H9 (cell line): Measurements from ENCODE around the gene PITRM1. TPM values are rescaled to one million over a fixed set of nuclear protein-coding genes. Genes with fewer than 3 reads are reported as not detected.

Source experiments
- DNase-seq: peaks from one replicate; pipeline ENCODE4 v3.0.0-alpha.2; 2017
- H2AFZ ChIP-seq: one replicate; pipeline ENCODE4 v1.6.1; 2013; ENCODE audit warnings: mild to moderate bottlenecking, low read length, control low read depth, moderate library complexity
- H2AK5ac ChIP-seq: 2 replicates; pipeline ENCODE4 v1.6.1; 2013; ENCODE audit warnings: low read length, control low read depth, mixed read lengths; ENCODE audit not compliant: insufficient read length
- H2BK120ac ChIP-seq: one replicate; pipeline ENCODE4 v1.6.1; 2013; ENCODE audit warnings: low read depth, mild to moderate bottlenecking, low read length, control low read depth, inconsistent platforms; ENCODE audit not compliant: poor library complexity, severe bottlenecking
- H2BK12ac ChIP-seq: 2 replicates; pipeline ENCODE4 v1.6.1; 2013; ENCODE audit warnings: low read length, control low read depth, mixed read lengths, low read depth; ENCODE audit not compliant: insufficient read length
- H2BK15ac ChIP-seq: 2 replicates; pipeline ENCODE4 v1.6.1; 2013; ENCODE audit warnings: low read depth, low read length, control low read depth
- H2BK20ac ChIP-seq: one replicate; pipeline ENCODE4 v1.6.1; 2013; ENCODE audit warnings: low read depth, mild to moderate bottlenecking, low read length, control low read depth, inconsistent platforms; ENCODE audit not compliant: poor library complexity, severe bottlenecking
- H2BK5ac ChIP-seq: 2 replicates; pipeline ENCODE4 v1.6.1; 2013; ENCODE audit warnings: low read length, control low read depth, mixed read lengths; ENCODE audit not compliant: insufficient read length
- H3K14ac ChIP-seq: 2 replicates; pipeline ENCODE4 v1.6.1; 2013; ENCODE audit warnings: low read length, control low read depth; ENCODE audit not compliant: insufficient read depth
- H3K18ac ChIP-seq: 2 replicates; pipeline ENCODE4 v1.6.1; 2013; ENCODE audit warnings: low read depth, mild to moderate bottlenecking, mixed read lengths, low read length, control low read depth; ENCODE audit not compliant: insufficient read length
- H3K23ac ChIP-seq: 2 replicates; pipeline ENCODE4 v1.6.1; 2013; ENCODE audit warnings: low read length, control low read depth, mixed read lengths, low read depth; ENCODE audit not compliant: insufficient read length
- H3K23me2 ChIP-seq: 2 replicates; pipeline ENCODE4 v1.6.1; 2013; ENCODE audit warnings: low read depth, mild to moderate bottlenecking, mixed read lengths, low read length, control low read depth; ENCODE audit not compliant: insufficient read length, poor library complexity, severe bottlenecking
- H3K27ac ChIP-seq: 2 replicates; pipeline ENCODE4 v1.5.1; 2013; ENCODE audit warnings: low read length, control low read depth, mixed read lengths, low read depth; ENCODE audit not compliant: insufficient read length
- H3K27me3 ChIP-seq: 2 replicates; pipeline ENCODE4 v1.6.1; 2013; ENCODE audit warnings: low read length, control low read depth, inconsistent platforms; ENCODE audit not compliant: insufficient read depth
- H3K4ac ChIP-seq: 2 replicates; pipeline ENCODE4 v1.6.1; 2013; ENCODE audit warnings: low read depth, mild to moderate bottlenecking, control low read depth, inconsistent platforms, low read length, moderate library complexity
- H3K4me1 ChIP-seq: 2 replicates; pipeline ENCODE4 v1.6.1; 2013; ENCODE audit warnings: low read length, control low read depth, inconsistent platforms; ENCODE audit not compliant: insufficient read depth
- H3K4me2 ChIP-seq: 2 replicates; pipeline ENCODE4 v1.6.1; 2013; ENCODE audit warnings: low read length, control low read depth, mixed read lengths; ENCODE audit not compliant: insufficient read length, insufficient read depth
- H3K56ac ChIP-seq: 2 replicates; pipeline ENCODE4 v1.6.1; 2013; ENCODE audit warnings: low read depth, mild to moderate bottlenecking, mixed read lengths, low read length, control low read depth; ENCODE audit not compliant: insufficient read length
- H3K79me1 ChIP-seq: 2 replicates; pipeline ENCODE4 v1.6.1; 2013; ENCODE audit warnings: low read depth, mild to moderate bottlenecking, moderate library complexity, low read length, control low read depth, inconsistent platforms; ENCODE audit not compliant: insufficient read depth, poor library complexity, severe bottlenecking
- H3K79me2 ChIP-seq: 2 replicates; pipeline ENCODE4 v1.6.1; 2013; ENCODE audit warnings: low read length, control low read depth, inconsistent platforms; ENCODE audit not compliant: insufficient read depth
- H3K9ac ChIP-seq: 2 replicates; pipeline ENCODE4 v1.6.1; 2013; ENCODE audit warnings: low read length, control low read depth, mixed read lengths; ENCODE audit not compliant: insufficient read length; ENCODE audit errors: extremely low read depth
- H3K9me3 ChIP-seq: one replicate; pipeline ENCODE4 v1.6.1; 2013; ENCODE audit warnings: low read depth, low read length, inconsistent platforms; ENCODE audit not compliant: control insufficient read depth
- H3T11ph ChIP-seq: one replicate; pipeline ENCODE4 v1.6.1; 2013; ENCODE audit warnings: mild to moderate bottlenecking, low read length, control low read depth, inconsistent platforms
- H4K20me1 ChIP-seq: one replicate; pipeline ENCODE4 v1.6.1; 2013; ENCODE audit not compliant: control insufficient read depth, insufficient read length, insufficient read depth
- H4K5ac ChIP-seq: 2 replicates; pipeline ENCODE4 v1.6.1; 2013; ENCODE audit warnings: low read depth, mild to moderate bottlenecking, mixed read lengths, low read length, control low read depth; ENCODE audit not compliant: insufficient read length
- H4K8ac ChIP-seq: replicated peaks from 2 replicates; pipeline ENCODE4 v1.6.1; 2013; ENCODE audit warnings: low read length, control low read depth, mixed read lengths, low read depth; ENCODE audit not compliant: insufficient read length
- H4K91ac ChIP-seq: 2 replicates; pipeline ENCODE4 v1.6.1; 2013; ENCODE audit warnings: low read depth, mild to moderate bottlenecking, moderate library complexity, mixed read lengths, low read length, control low read depth; ENCODE audit not compliant: insufficient read length
- H3K27ac Mint-ChIP-seq, 3 experiments: 2 replicates in 2 of 3; 3 replicates in 1 of 3; pipeline ENCODE4 v1.8.0; 2020 to 2021; ENCODE audit warnings: mixed read lengths in 3 of 3, mild to moderate bottlenecking in 1 of 3, moderate library complexity in 1 of 3
- H3K27me3 Mint-ChIP-seq: 2 replicates; pipeline ENCODE4 v1.8.0; 2021; ENCODE audit warnings: low read depth, mild to moderate bottlenecking, moderate library complexity, mixed read lengths
- H3K36me3 Mint-ChIP-seq, 3 experiments: 2 replicates in 2 of 3; 3 replicates in 1 of 3; pipeline ENCODE4 v1.8.0; 2020 to 2021; ENCODE audit warnings: low read depth in 3 of 3, mixed read lengths in 3 of 3; ENCODE audit not compliant: insufficient read depth in 1 of 3
- H3K4me1 Mint-ChIP-seq, 2 experiments: 2 replicates each; pipeline ENCODE4 v1.8.0; 2020; ENCODE audit warnings: mixed read lengths in 2 of 2
- H3K4me3 Mint-ChIP-seq, 2 experiments: 2 replicates in 1 of 2; 3 replicates in 1 of 2; pipeline ENCODE4 v1.8.0; 2020 to 2021; ENCODE audit warnings: mild to moderate bottlenecking in 2 of 2, mixed read lengths in 2 of 2, moderate library complexity in 1 of 2
- H3K9me3 Mint-ChIP-seq, 2 experiments: 2 replicates in 1 of 2; 3 replicates in 1 of 2; pipeline ENCODE4 v1.8.0; 2020; ENCODE audit warnings: mild to moderate bottlenecking in 2 of 2, mixed read lengths in 2 of 2, moderate library complexity in 1 of 2
- CTCF ChIP-seq: fragments of 200-600 bp; sonication (generic); conservative IDR thresholded peaks from 3 replicates; pipeline ENCODE4 v1.8.0; 2021; ENCODE audit warnings: antibody characterized with exemption, mild to moderate bottlenecking
- WGBS: extraction: QIAGEN DNeasy Blood & Tissue Kit; methylation state at CpG from one replicate; pipeline ENCODE4 v1.1.7; 2013; ENCODE audit warnings: missing lambda C conversion rate, low lambda C conversion rate, mixed read lengths; ENCODE audit not compliant: insufficient read length; ENCODE audit errors: extremely low coverage; 5-methylcytosine and 5-hydroxymethylcytosine counted together
- total RNA-seq: library from RNA; stranded (reverse); gene quantifications from 2 replicates; pipeline ENCODE4 v1.2.1, GENCODE V29; 2021

PITRM1 gene
- total RNA-seq, 1 experiment from 2014 or later: 27.8 TPM

GRCh38 chr10:3115685-3116084 lies 56.9 kb downstream of the PITRM1 start:
- no peak overlapping the region for H4K5ac ChIP-seq
- no peak overlapping the region for H4K91ac ChIP-seq
- peak overlapping the region in 1 of 3 experiments; percentile 54; a peak in 3 of 7 replicates for H3K27ac Mint-ChIP-seq
- H3K4me1 ChIP-seq: no peaks in the 10 kb centered on the region
- H4K8ac ChIP-seq: no peak overlapping the region
- no peaks in the 10 kb centered on the region for H3K9me3 ChIP-seq
- no peak overlapping the region for H3K14ac ChIP-seq
- H4K20me1 ChIP-seq: no peaks in the 10 kb centered on the region
- peaks cover 62 to 90% (median 89%) of the 10 kb centered on the region in 3 experiments for H3K36me3 Mint-ChIP-seq
- WGBS: no CpG with 5 or more reads among the region's 8 CpGs
- H3K79me2 ChIP-seq: no peaks in the 10 kb centered on the region
- H2BK20ac ChIP-seq: no peak overlapping the region
- H3K9ac ChIP-seq: no peak overlapping the region
- no peak overlapping the region for H2AFZ ChIP-seq
- H2BK15ac ChIP-seq: no peak overlapping the region
- H3K79me1 ChIP-seq: no peaks in the 10 kb centered on the region
- no peak overlapping the region for H3K56ac ChIP-seq
- no peak overlapping the region for H2AK5ac ChIP-seq
- no peak overlapping the region for H3T11ph ChIP-seq
- no peak for TF ChIP-seq CTCF
- no peaks in the 10 kb centered on the region for H3K27me3 Mint-ChIP-seq
- no peak for DNase-seq
- no peaks in the 10 kb centered on the region for H3K23me2 ChIP-seq
- no peak overlapping the region for H3K23ac ChIP-seq
- no peak overlapping the region for H3K18ac ChIP-seq
- H3K27ac ChIP-seq: no peak overlapping the region
- no peak overlapping the region for H3K4ac ChIP-seq
- no peak overlapping the region for H3K4me3 Mint-ChIP-seq
- H3K27me3 ChIP-seq: no peaks in the 10 kb centered on the region
- H2BK12ac ChIP-seq: no peak overlapping the region
- H3K9me3 Mint-ChIP-seq: no peaks in the 10 kb centered on the region
- no peaks in the 10 kb centered on the region for H3K4me1 Mint-ChIP-seq
- H2BK5ac ChIP-seq: no peak overlapping the region
- no peak overlapping the region for H3K4me2 ChIP-seq
- H2BK120ac ChIP-seq: no peak overlapping the region
